ENCODE results near the gene TSSK6. TPM values are rescaled to one million over a fixed set of nuclear protein-coding genes. Genes with fewer than 3 reads are reported as not detected.

Gene TSSK6
- total RNA-seq, 2 experiments from 2014 or later: 5.3 to 5.7 TPM

DNA sequence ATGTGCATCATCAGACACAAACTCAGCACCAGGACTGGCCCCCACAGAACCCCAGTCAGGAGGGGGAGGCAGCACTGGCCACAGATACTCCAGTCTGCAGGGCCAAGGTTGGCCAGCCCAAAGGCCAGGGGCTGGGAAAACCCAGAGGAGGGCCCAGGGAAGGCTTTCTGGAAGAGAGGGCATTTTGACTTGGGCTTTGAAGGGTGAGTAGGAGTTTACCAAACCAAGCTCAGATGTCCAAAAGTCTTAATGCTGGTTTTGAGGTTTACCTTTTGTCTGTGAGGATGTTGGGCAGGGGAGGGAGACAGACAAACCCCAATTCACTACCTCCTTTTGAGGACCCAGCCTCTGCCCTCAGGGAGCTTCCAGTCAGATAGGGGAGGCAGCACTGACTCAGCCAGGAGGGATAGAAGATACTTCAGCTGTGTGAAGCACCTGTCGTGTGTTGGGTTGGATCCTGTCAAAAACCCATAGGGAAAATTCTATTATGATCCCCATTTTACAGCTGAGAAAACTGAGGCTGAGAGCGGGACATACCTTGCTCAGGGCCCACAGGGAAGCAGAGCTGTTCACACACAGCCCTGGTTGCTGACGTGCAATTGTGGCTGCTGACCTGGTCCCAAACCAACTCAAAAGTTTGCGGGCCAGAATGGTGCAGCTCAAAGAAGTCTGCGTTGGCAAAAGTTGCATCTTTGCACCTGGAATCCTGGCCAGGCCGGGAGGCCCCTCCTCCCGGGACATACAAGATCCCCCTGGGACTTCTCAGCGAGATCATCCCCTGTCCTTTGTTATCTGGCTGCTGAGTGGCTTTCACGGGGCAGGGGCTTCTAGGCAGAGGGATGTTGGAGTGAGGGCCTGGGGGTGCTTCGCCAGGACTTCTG, 35.9 kb upstream of the TSSK6 start:
- H3K27ac Mint-ChIP-seq: no peak overlapping the region
- H3K27me3 Mint-ChIP-seq: peaks cover 3% of the 10 kb centered on the region
- CTCF ChIA-PET: interaction anchor here (1.1 to 1.2 kb wide), 2 partner anchors 9 to 100 kb away, joined by 3 read pairs; no protein-coding TSS in a partner anchor
- peaks cover 3% of the 10 kb centered on the region for H3K4me1 Mint-ChIP-seq
- no peak for DNase-seq
- H3K9me3 Mint-ChIP-seq: no peaks in the 10 kb centered on the region
- H3K36me3 Mint-ChIP-seq (ENCODE audit: low read depth): no peaks in the 10 kb centered on the region
- no peak overlapping the region for H3K4me3 Mint-ChIP-seq
- POLR2A ChIA-PET: interaction anchor here (0.9 to 1.0 kb wide), 2 partner anchors 9 to 181 kb away, joined by 3 to 4 read pairs; partner anchors contain the start of gene ZNF14

DNA sequence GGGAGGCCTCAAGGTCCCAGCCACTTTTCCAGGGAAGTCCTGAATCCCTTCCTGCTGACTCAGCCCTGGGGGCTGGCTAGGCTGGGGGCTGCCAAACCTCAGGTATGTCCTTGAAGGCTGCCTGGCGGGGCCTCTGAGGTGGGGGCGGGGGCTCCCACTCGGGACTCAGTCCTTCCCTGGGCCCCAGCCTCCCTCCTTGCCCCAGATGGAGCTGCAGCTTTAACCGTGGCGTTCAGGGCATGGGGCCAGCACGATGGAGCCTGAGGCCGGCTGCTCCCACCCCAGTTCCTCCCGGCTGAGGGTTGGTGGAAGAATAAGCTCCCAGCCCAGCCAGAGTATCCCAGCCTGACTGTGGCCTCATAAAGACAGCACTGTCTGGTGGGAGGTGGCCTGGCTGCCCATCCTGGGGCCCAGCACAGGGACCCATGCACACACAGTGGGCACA, 35.2 kb upstream of the TSSK6 start:
- Mint-ChIP-seq H3K9me3 (no peaks in the 10 kb centered on the region), H3K27ac (no peak overlapping the region), H3K27me3 (peaks cover 3% of the 10 kb centered on the region), H3K4me1 (peaks cover 3% of the 10 kb centered on the region), H3K4me3 (no peak overlapping the region), H3K36me3 (ENCODE audit: low read depth) (no peaks in the 10 kb centered on the region)
- POLR2A ChIA-PET: interaction anchor here (1.0 kb wide), 1 partner anchor 10 kb away, joined by 3 read pairs; no protein-coding TSS in a partner anchor
- DNase-seq: no peak
- CTCF ChIA-PET: interaction anchor here (1.1 to 1.2 kb wide), 2 partner anchors 9 to 101 kb away, joined by 3 read pairs; no protein-coding TSS in a partner anchor

DNA sequence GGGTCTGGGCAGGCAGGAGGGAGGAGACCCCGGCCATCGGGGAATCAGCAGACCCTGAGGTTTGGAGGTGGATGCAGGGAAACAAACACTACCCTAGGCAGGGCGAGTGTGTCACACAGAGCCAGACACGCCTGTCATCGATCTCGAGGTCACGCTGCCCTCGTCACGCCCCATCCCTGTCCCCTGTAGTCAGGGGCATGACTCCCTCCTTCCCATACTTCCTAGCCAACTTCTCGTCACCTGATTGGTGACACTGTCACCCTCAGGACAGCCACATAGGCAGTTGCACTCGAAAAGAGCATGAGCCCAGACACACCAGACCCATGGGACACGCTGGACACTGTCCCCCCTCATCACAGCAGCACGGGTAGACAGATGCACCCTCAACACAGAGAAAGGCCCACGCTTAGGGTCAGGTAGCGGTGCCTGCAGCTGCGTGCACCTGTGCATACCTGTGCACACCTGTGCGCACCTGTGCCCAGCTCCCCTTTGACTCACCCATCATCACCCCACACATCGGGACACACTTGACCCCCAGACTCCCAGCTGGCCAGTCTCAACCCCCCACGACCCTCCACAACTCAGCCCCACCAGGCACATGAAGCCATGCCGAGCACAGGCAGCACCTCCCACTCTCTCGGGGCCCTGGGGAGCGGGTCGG, 34.6 kb upstream of the TSSK6 start:
- Mint-ChIP-seq H3K36me3 (ENCODE audit: low read depth) (no peaks in the 10 kb centered on the region), H3K4me1 (peaks cover 3% of the 10 kb centered on the region), H3K27me3 (peaks cover 3% of the 10 kb centered on the region), H3K9me3 (no peaks in the 10 kb centered on the region), H3K4me3 (no peak overlapping the region), H3K27ac (no peak overlapping the region)
- DNase-seq: no peak
- CTCF ChIA-PET: no interaction called here
- POLR2A ChIA-PET: no interaction called here

DNA sequence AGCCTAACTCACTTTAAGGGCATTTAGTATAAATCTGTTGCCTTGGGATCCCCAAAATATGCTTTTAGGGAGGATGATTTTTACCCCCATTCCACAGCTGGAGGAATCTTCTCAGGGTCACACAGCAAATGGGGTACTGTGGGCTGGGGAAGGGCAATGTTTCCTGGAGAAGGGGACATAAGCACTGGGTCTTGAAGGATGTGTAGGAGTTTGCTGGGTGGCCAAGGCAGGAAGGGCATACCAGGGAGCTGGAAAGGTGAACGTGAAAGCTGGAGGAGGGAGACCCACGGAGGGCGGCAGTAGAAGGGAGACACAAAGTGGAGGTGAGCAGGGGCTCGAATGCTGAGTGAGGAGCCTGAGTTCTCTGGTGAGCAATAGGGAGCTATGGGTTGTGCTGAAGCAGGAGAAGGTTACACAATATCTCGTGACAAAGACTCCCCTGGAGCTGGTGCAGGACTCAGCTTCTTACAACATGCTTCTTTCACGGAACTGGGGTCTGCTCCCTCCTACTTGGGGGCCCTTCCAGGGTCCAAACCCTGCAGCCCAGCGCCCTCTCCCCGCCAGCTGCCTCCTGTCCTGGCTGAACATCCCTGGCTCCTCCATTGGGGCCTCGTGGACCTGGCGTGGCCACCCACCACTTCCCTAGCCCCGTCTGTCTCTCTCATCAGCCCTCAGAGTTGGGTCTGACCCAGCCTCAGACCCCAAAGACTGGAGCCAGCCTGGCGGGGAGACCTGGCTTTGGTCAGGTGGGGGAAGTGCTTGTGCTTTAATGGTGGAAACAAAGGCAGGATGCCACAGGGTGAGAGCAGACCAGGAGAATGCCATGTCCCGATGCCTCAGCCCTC, 33.8 kb upstream of the TSSK6 start:
- no peaks in the 10 kb centered on the region for H3K36me3 Mint-ChIP-seq (ENCODE audit: low read depth)
- POLR2A ChIA-PET: no interaction called here
- CTCF ChIA-PET: no interaction called here
- no peak overlapping the region for H3K27ac Mint-ChIP-seq
- peaks cover 3% of the 10 kb centered on the region for H3K27me3 Mint-ChIP-seq
- H3K9me3 Mint-ChIP-seq: no peaks in the 10 kb centered on the region
- no peak for DNase-seq
- no peaks in the 10 kb centered on the region for H3K4me1 Mint-ChIP-seq
- H3K4me3 Mint-ChIP-seq: no peak overlapping the region

DNA sequence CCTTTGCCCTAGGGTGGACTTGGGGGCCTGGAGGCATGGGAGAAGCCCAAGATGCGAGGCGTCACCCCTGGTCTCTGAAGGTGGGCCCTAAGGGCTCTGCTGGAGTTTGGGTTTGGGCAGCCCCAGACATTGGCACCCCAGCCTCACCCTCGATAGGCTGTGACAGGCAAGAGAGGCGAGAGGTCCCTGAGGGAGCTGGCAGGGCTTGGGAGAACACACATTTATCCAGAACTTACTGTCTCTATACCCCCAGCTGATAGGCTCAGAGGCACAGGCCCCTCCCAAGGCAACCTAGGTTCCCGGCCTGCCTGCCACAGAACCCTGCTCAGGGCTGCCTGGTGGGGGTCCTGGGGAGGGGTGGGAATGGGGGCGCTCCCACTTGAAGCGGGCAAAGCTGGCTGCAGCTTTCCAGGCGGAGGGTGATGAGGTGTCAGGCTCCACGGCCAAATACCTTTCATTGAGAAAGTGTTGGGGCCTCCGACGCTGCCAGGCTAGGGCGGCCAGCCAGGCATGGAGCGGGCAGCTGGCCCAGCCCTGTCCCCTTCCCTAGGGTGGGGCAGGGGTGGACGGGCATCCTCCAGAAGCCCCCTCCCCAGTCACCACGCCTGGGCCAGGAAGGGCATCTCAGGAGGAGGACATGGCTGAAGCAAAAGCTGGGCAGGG, 32.5 kb upstream of the TSSK6 start:
- CTCF ChIA-PET: interaction anchor here (0.6 kb wide), 1 partner anchor 8 kb away, joined by 3 read pairs; no protein-coding TSS in a partner anchor
- Mint-ChIP-seq H3K27me3 (peaks cover 3% of the 10 kb centered on the region), H3K36me3 (ENCODE audit: low read depth) (no peaks in the 10 kb centered on the region), H3K27ac (no peak overlapping the region), H3K9me3 (no peaks in the 10 kb centered on the region), H3K4me1 (no peaks in the 10 kb centered on the region), H3K4me3 (no peak overlapping the region)
- POLR2A ChIA-PET: interaction anchor here (0.8 to 0.9 kb wide), 2 partner anchors 9 to 16 kb away, joined by 3 read pairs; no protein-coding TSS in a partner anchor
- no peak for DNase-seq

DNA sequence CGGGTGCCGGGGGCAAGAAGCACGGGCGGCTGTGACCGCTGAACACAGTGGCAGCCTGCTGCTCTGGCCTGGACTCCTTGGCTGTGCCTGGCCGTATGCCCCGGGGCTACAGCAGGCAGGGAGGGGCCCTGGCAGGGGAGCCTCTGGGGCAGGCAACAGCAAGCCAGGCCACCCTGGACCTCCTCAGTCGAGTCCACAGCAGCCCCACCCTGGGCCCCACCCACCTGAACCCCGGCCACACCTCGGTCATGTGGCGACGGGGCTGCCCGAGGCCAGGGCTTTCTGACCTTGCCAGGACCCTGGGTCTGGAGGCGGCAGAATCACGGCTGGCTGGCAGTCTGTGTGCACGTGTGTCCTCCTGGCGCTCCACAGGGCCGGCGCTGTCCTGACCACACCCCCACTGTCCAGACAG, 31.4 kb upstream of the TSSK6 start:
- CTCF ChIA-PET: interaction anchor here (0.6 kb wide), 1 partner anchor 9 kb away, joined by 3 read pairs; no protein-coding TSS in a partner anchor
- H3K27me3 Mint-ChIP-seq: peaks cover 3% of the 10 kb centered on the region
- H3K4me1 Mint-ChIP-seq: peaks cover 5% of the 10 kb centered on the region
- no peak overlapping the region for H3K27ac Mint-ChIP-seq
- POLR2A ChIA-PET: interaction anchor here (0.9 kb wide), 1 partner anchor 14 kb away, joined by 3 read pairs; no protein-coding TSS in a partner anchor
- H3K4me3 Mint-ChIP-seq: no peak overlapping the region
- no peaks in the 10 kb centered on the region for H3K9me3 Mint-ChIP-seq
- DNase-seq: no peak
- no peaks in the 10 kb centered on the region for H3K36me3 Mint-ChIP-seq (ENCODE audit: low read depth)

DNA sequence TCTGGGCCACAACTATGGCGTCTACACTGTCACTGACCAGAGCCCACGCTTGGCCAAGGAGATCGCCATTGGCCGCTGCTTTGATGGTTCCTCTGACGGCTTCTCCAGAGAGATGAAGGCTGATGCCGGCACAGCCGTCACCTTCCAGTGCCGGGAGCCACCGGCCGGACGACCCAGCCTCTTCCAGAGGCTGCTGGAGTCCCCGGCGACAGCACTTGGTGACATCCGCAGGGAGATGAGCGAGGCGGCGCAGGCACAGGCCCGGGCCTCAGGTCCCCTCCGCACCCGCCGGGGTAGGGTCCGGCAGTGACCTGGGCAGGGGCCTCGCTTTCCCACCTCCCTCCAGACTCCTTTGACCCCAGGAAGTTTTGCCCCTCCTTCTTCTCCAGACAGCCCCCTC, 30.4 kb upstream of the TSSK6 start:
- DNase-seq: no peak
- peaks cover 10% of the 10 kb centered on the region for H3K4me1 Mint-ChIP-seq
- no peak overlapping the region for H3K27ac Mint-ChIP-seq
- no peaks in the 10 kb centered on the region for H3K9me3 Mint-ChIP-seq
- POLR2A ChIA-PET: no interaction called here
- H3K4me3 Mint-ChIP-seq: no peak overlapping the region
- H3K27me3 Mint-ChIP-seq: peaks cover 4% of the 10 kb centered on the region
- H3K36me3 Mint-ChIP-seq (ENCODE audit: low read depth): no peaks in the 10 kb centered on the region
- CTCF ChIA-PET: no interaction called here

DNA sequence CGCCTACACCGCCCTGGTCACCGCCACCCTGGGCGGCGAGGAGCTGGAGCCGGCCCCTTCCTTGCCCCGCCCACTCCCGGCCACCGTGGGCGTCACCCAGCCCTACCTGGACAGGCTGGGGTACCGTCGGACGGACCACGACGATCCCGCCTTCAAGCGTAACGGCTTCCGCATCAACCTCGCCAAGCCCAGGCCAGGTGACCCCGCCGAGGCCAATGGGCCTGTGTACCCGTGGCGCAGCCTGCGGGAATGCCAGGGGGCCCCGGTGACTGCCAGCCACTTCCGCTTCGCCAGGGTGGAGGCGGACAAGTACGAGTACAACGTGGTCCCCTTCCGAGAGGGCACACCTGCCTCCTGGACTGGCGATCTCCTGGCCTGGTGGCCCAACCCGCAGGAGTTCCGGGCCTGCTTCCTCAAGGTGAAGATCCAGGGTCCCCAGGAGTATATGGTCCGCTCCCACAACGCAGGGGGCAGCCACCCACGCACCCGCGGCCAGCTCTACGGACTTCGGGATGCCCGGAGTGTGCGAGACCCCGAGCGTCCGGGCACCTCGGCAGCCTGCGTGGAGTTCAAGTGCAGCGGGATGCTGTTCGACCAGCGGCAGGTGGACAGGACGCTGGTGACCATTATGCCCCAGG, 29.7 kb upstream of the TSSK6 start:
- peaks cover 13% of the 10 kb centered on the region for H3K4me1 Mint-ChIP-seq
- ChIA-PET POLR2A (no interaction called here), CTCF (no interaction called here)
- H3K9me3 Mint-ChIP-seq: no peaks in the 10 kb centered on the region
- DNase-seq: no peak
- H3K27me3 Mint-ChIP-seq: peaks cover 7% of the 10 kb centered on the region
- H3K4me3 Mint-ChIP-seq: no peak overlapping the region
- H3K27ac Mint-ChIP-seq: no peak overlapping the region
- H3K36me3 Mint-ChIP-seq (ENCODE audit: low read depth): no peaks in the 10 kb centered on the region

DNA sequence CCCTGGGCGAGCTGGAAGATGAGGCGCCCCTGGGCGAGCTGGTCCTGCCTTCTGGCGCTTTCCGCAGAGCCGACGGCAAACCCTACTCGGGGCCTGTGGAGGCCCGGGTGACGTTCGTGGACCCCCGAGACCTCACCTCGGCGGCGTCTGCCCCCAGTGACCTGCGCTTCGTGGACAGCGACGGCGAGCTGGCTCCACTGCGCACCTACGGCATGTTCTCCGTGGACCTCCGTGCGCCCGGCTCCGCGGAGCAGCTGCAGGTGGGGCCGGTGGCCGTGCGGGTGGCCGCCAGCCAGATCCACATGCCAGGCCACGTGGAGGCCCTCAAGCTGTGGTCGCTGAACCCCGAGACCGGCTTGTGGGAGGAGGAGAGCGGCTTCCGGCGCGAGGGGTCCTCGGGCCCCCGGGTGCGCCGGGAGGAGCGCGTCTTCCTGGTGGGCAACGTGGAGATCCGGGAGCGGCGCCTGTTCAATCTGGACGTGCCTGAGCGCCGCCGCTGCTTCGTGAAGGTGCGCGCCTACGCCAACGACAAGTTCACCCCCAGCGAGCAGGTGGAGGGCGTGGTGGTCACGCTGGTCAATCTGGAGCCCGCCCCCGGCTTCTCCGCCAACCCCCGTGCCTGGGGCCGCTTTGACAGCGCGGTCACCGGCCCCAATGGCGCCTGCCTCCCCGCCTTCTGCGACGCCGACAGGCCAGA, 29.1 kb upstream of the TSSK6 start:
- H3K27ac Mint-ChIP-seq: no peak overlapping the region
- ChIA-PET CTCF (interaction anchor here (1.7 kb wide), 1 partner anchor 10 kb away, joined by 5 read pairs; no protein-coding TSS in a partner anchor), POLR2A (no interaction called here)
- H3K4me1 Mint-ChIP-seq: peaks cover 13% of the 10 kb centered on the region
- H3K9me3 Mint-ChIP-seq: no peaks in the 10 kb centered on the region
- H3K4me3 Mint-ChIP-seq: no peak overlapping the region
- H3K36me3 Mint-ChIP-seq (ENCODE audit: low read depth): no peaks in the 10 kb centered on the region
- DNase-seq: no peak
- peaks cover 7% of the 10 kb centered on the region for H3K27me3 Mint-ChIP-seq

DNA sequence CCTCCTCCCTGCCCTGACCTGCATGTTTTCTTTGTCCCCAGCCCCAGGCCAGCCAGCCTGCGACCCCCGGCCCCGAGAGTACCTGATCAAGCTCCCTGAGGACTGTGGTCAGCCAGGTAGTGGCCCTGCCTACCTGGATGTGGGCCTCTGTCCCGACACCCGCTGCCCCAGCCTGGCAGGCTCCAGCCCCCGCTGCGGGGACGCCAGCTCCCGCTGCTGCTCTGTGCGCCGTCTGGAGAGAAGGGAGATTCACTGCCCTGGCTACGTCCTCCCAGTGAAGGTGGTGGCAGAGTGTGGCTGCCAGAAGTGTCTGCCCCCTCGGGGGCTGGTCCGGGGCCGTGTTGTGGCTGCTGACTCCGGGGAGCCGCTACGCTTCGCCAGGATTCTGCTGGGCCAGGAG, 28.3 kb upstream of the TSSK6 start:
- no peak for DNase-seq
- ChIA-PET CTCF (interaction anchor here (1.7 kb wide), 1 partner anchor 10 kb away, joined by 5 read pairs; no protein-coding TSS in a partner anchor), POLR2A (no interaction called here)
- Mint-ChIP-seq H3K27me3 (peaks cover 11% of the 10 kb centered on the region), H3K4me3 (no peak overlapping the region), H3K9me3 (no peaks in the 10 kb centered on the region), H3K4me1 (peaks cover 17% of the 10 kb centered on the region), H3K36me3 (ENCODE audit: low read depth) (no peaks in the 10 kb centered on the region), H3K27ac (no peak overlapping the region)

DNA sequence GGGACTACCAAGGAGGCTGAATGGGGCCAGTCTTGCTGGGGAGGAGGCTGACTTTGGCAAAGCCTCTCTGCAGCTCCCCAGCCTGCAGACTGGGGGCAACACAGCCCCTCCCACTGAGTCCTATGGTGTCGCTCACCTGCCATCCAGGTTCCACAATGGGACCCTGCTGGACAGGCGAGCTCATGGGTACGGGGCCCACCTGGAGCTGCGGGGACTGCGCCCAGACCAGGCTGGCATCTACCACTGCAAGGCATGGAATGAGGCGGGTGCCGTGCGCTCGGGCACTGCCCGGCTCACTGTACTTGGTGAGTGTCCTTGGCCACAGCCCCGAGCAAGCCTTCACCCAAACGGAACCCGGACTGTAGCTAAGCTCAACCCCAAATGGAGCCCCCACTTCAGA, 27.8 kb upstream of the TSSK6 start:
- Mint-ChIP-seq H3K27ac (no peak overlapping the region), H3K27me3 (peaks cover 14% of the 10 kb centered on the region), H3K4me1 (peaks cover 20% of the 10 kb centered on the region), H3K36me3 (ENCODE audit: low read depth) (no peaks in the 10 kb centered on the region), H3K4me3 (no peak overlapping the region), H3K9me3 (no peaks in the 10 kb centered on the region)
- DNase-seq: no peak
- POLR2A ChIA-PET: no interaction called here
- CTCF ChIA-PET: interaction anchor here (1.7 kb wide), 1 partner anchor 11 kb away, joined by 5 read pairs; no protein-coding TSS in a partner anchor

Measured in activated CD4-positive, alpha-beta memory T cell treated with anti-CD3 and anti-CD28 coated beads, Interleukin-2, amount 10 ng/mL, durations not matched to agents 7 days and 5 days (primary cell).